ENCODE data around the gene KRTAP6-3. TPM values are rescaled to one million over a fixed set of nuclear protein-coding genes. Genes with fewer than 3 reads are reported as not detected.

KRTAP6-3 gene
- total and polyA plus RNA-seq, 2 donors (not counting 3 experiments of a cell fraction or from before 2014, with no cell fraction given): not detected

- Histone ChIP-seq H3K4me3 (replicated peaks in 1 of 3; ENCODE audit: insufficient read depth in 1 of 3, low read depth in 1 of 3, low read length in 3 of 3) (no peak overlapping the region), H3K79me2 (ENCODE audit: control insufficient read depth, insufficient read depth, low read length) (no peaks in the 10 kb centered on the region), H3K27ac (ENCODE audit: insufficient read depth, low read depth, low read length) (no peak overlapping the region), H3K9me1 (replicated peaks; ENCODE audit: control insufficient read depth, extremely low read depth, insufficient read depth, low read length) (no peaks in the 10 kb centered on the region), H3K9ac (replicated peaks; ENCODE audit: extremely low read depth, insufficient read depth, low read length) (no peak overlapping the region), H3K36me3 (ENCODE audit: control insufficient read depth in 2 of 2, extremely low read depth in 1 of 2, insufficient read depth in 2 of 2, low read length in 2 of 2) (no peaks in the 10 kb centered on the region), H3K4me1 (ENCODE audit: control insufficient read depth, extremely low read depth, insufficient read depth, low read length) (no peaks in the 10 kb centered on the region), H4K20me1 (replicated peaks; ENCODE audit: control insufficient read depth, extremely low read depth, insufficient read depth, low read length) (no peaks in the 10 kb centered on the region), H2AFZ (ENCODE audit: low read depth, low read length) (no peak overlapping the region), H3K27me3 (ENCODE audit: control insufficient read depth in 2 of 2, insufficient read depth in 2 of 2, low read length in 2 of 2) (no peaks in the 10 kb centered on the region), H3K4me2 (ENCODE audit: insufficient read depth, low read length) (no peak overlapping the region), H3K9me3 (replicated peaks; ENCODE audit: control insufficient read depth, insufficient read depth, low read length) (peaks cover 4% of the 10 kb centered on the region)
- intact Hi-C loops (cut with micrococcal nuclease): no loop called here
- DNase-seq (ENCODE audit: low read depth, low spot score) (no peak), FAIRE-seq (no peak)
- ChIA-PET POLR2A (no interaction called here), CTCF (no interaction called here)
- no TSS peak for BruUV-seq (replicated peaks)
- dilution Hi-C loops (cut with MboI; ENCODE audit: extremely low pct_ligation_motif_present, low sequenced_read_pairs): no loop called here
- TF ChIP-seq CTCF (IDR thresholded peaks at IDR 0.05; ENCODE audit: extremely low read depth in 1 of 2, insufficient read depth in 1 of 2, low read depth in 1 of 2, low read length in 2 of 2) (no peak), MYC (IDR thresholded peaks at IDR 0.05; ENCODE audit: low read depth, low read length) (no peak)
Measured at GRCh38 chr21:30561957-30562356, 30.3 kb upstream of the KRTAP6-3 start.

GRCh38 chr21:30563072-30563471, 29.2 kb upstream of the KRTAP6-3 start:
- peaks cover 4% of the 10 kb centered on the region for H3K9me3 ChIP-seq (replicated peaks; ENCODE audit: control insufficient read depth, insufficient read depth, low read length)
- ChIA-PET CTCF (no interaction called here), POLR2A (no interaction called here)
- no peaks in the 10 kb centered on the region for H3K27me3 ChIP-seq (ENCODE audit: control insufficient read depth in 2 of 2, insufficient read depth in 2 of 2, low read length in 2 of 2)
- H3K4me2 ChIP-seq (ENCODE audit: insufficient read depth, low read length): no peak overlapping the region
- H3K4me1 ChIP-seq (ENCODE audit: control insufficient read depth, extremely low read depth, insufficient read depth, low read length): no peaks in the 10 kb centered on the region
- no peak overlapping the region for H3K27ac ChIP-seq (ENCODE audit: insufficient read depth, low read depth, low read length)
- no peaks in the 10 kb centered on the region for H3K9me1 ChIP-seq (replicated peaks; ENCODE audit: control insufficient read depth, extremely low read depth, insufficient read depth, low read length)
- intact Hi-C loops (cut with micrococcal nuclease) (no loop called here), dilution Hi-C loops (cut with MboI; ENCODE audit: extremely low pct_ligation_motif_present, low sequenced_read_pairs) (no loop called here)
- no peak overlapping the region for H3K4me3 ChIP-seq (replicated peaks in 1 of 3; ENCODE audit: insufficient read depth in 1 of 3, low read depth in 1 of 3, low read length in 3 of 3)
- no peaks in the 10 kb centered on the region for H3K79me2 ChIP-seq (ENCODE audit: control insufficient read depth, insufficient read depth, low read length)
- H4K20me1 ChIP-seq (replicated peaks; ENCODE audit: control insufficient read depth, extremely low read depth, insufficient read depth, low read length): no peaks in the 10 kb centered on the region
- H3K36me3 ChIP-seq (ENCODE audit: control insufficient read depth in 2 of 2, extremely low read depth in 1 of 2, insufficient read depth in 2 of 2, low read length in 2 of 2): no peaks in the 10 kb centered on the region
- BruUV-seq (replicated peaks): no TSS peak
- no peak for TF ChIP-seq EZH2 (IDR thresholded peaks at IDR 0.05; ENCODE audit: borderline replicate concordance, low read depth, low read length, severe bottlenecking)
- no peak for TF ChIP-seq JUN (IDR thresholded peaks at IDR 0.05; ENCODE audit: borderline replicate concordance, insufficient read depth, insufficient read length, low read depth)
- no peak for TF ChIP-seq CTCF (IDR thresholded peaks at IDR 0.05; ENCODE audit: extremely low read depth in 1 of 2, insufficient read depth in 1 of 2, low read depth in 1 of 2, low read length in 2 of 2)
- no peak for TF ChIP-seq POLR2A (IDR thresholded peaks at IDR 0.05; ENCODE audit: low read depth, low read length)
- no peak for TF ChIP-seq POLR2AphosphoS5 (IDR thresholded peaks at IDR 0.05; ENCODE audit: insufficient read depth, low read depth, low read length)
- no peak overlapping the region for H2AFZ ChIP-seq (ENCODE audit: low read depth, low read length)
- no peak for DNase-seq (ENCODE audit: low read depth, low spot score)
- no peak overlapping the region for H3K9ac ChIP-seq (replicated peaks; ENCODE audit: extremely low read depth, insufficient read depth, low read length)
- FAIRE-seq: no peak

All from endothelial cell of umbilical vein (primary cell).